Mucosa of stomach (tissue), 1 donor: Measurements from ENCODE around the gene SEC16A.

Experiments used
- H3K27me3 ChIP-seq: one replicate; pipeline ENCODE4 v1.7.0; 2013; ENCODE audit warnings: mild to moderate bottlenecking, low read length; ENCODE audit not compliant: control insufficient read depth, insufficient read depth
- H3K36me3 ChIP-seq: one replicate; pipeline ENCODE4 v1.7.0; 2013; ENCODE audit warnings: low read length; ENCODE audit not compliant: control insufficient read depth, insufficient read depth
- H3K4me1 ChIP-seq: one replicate; pipeline ENCODE4 v1.7.0; 2013; ENCODE audit warnings: mild to moderate bottlenecking, low read length; ENCODE audit not compliant: control insufficient read depth, insufficient read depth
- H3K4me3 ChIP-seq: one replicate; pipeline ENCODE4 v1.7.0; 2013; ENCODE audit warnings: low read length
- H3K9ac ChIP-seq: one replicate; pipeline ENCODE4 v1.7.0; 2013; ENCODE audit warnings: mild to moderate bottlenecking, low read length, moderate library complexity
- H3K9me3 ChIP-seq: one replicate; pipeline ENCODE4 v1.7.0; 2013; ENCODE audit warnings: mild to moderate bottlenecking, low read length, moderate library complexity; ENCODE audit not compliant: control insufficient read depth
- donor health status: Pancreatic carcinoma.

SEC16A gene

GRCh38 chr9:136514022-136514714 is 31.3 kb upstream of the SEC16A start:
- H3K36me3 ChIP-seq = no peaks in the 10 kb centered on the region
- H3K9me3 ChIP-seq = no peaks in the 10 kb centered on the region
- H3K4me3 ChIP-seq = no peak overlapping the region
- H3K27me3 ChIP-seq = no peaks in the 10 kb centered on the region
- no peaks in the 10 kb centered on the region for H3K4me1 ChIP-seq
- H3K9ac ChIP-seq = no peak overlapping the region

GRCh38 chr9:136513191-136513590 is 30.4 kb upstream of the SEC16A start:
- Histone ChIP-seq H3K4me3 (no peak overlapping the region), H3K9ac (no peak overlapping the region), H3K36me3 (no peaks in the 10 kb centered on the region), H3K4me1 (no peaks in the 10 kb centered on the region), H3K27me3 (no peaks in the 10 kb centered on the region), H3K9me3 (no peaks in the 10 kb centered on the region)

GRCh38 chr9:136512651-136513071 is 29.8 kb upstream of the SEC16A start:
- no peaks in the 10 kb centered on the region for H3K27me3 ChIP-seq
- H3K9ac ChIP-seq = no peak overlapping the region
- no peak overlapping the region for H3K4me3 ChIP-seq
- H3K9me3 ChIP-seq = no peaks in the 10 kb centered on the region
- H3K4me1 ChIP-seq = no peaks in the 10 kb centered on the region
- no peaks in the 10 kb centered on the region for H3K36me3 ChIP-seq

GRCh38 chr9:136511670-136512592 is 29.1 kb upstream of the SEC16A start:
- Histone ChIP-seq H3K27me3 (no peaks in the 10 kb centered on the region), H3K9me3 (no peaks in the 10 kb centered on the region), H3K4me3 (no peak overlapping the region), H3K9ac (no peak overlapping the region), H3K4me1 (no peaks in the 10 kb centered on the region), H3K36me3 (no peaks in the 10 kb centered on the region)

GRCh38 chr9:136511144-136511669 is 28.4 kb upstream of the SEC16A start:
- no peak overlapping the region for H3K4me3 ChIP-seq
- H3K36me3 ChIP-seq = no peaks in the 10 kb centered on the region
- H3K9ac ChIP-seq = no peak overlapping the region
- H3K27me3 ChIP-seq = no peaks in the 10 kb centered on the region
- H3K9me3 ChIP-seq = no peaks in the 10 kb centered on the region
- no peaks in the 10 kb centered on the region for H3K4me1 ChIP-seq

- no peak overlapping the region for H3K9ac ChIP-seq
- H3K36me3 ChIP-seq = no peaks in the 10 kb centered on the region
- no peaks in the 10 kb centered on the region for H3K9me3 ChIP-seq
Measured at GRCh38 chr9:136510561-136510960, 27.7 kb upstream of the SEC16A start.

GRCh38 chr9:136509549-136509948 is 26.7 kb upstream of the SEC16A start:
- H3K4me1 ChIP-seq = no peaks in the 10 kb centered on the region
- no peaks in the 10 kb centered on the region for H3K36me3 ChIP-seq
- H3K9me3 ChIP-seq = no peaks in the 10 kb centered on the region
- no peak overlapping the region for H3K9ac ChIP-seq
- no peaks in the 10 kb centered on the region for H3K27me3 ChIP-seq
- no peak overlapping the region for H3K4me3 ChIP-seq

More at GRCh38 chr9:136510561-136510960, 27.7 kb upstream of the SEC16A start:
- no peaks in the 10 kb centered on the region for H3K4me1 ChIP-seq
- H3K4me3 ChIP-seq = no peak overlapping the region
- H3K27me3 ChIP-seq = no peaks in the 10 kb centered on the region

- Histone ChIP-seq H3K36me3 (no peaks in the 10 kb centered on the region), H3K9me3 (no peaks in the 10 kb centered on the region), H3K27me3 (no peaks in the 10 kb centered on the region), H3K9ac (no peak overlapping the region), H3K4me3 (no peak overlapping the region), H3K4me1 (no peaks in the 10 kb centered on the region)
Measured at GRCh38 chr9:136508729-136509500, 26.1 kb upstream of the SEC16A start.

GRCh38 chr9:136507992-136508375 is 25.1 kb upstream of the SEC16A start:
- Histone ChIP-seq H3K36me3 (no peaks in the 10 kb centered on the region), H3K4me1 (no peaks in the 10 kb centered on the region), H3K9ac (no peak overlapping the region), H3K27me3 (no peaks in the 10 kb centered on the region), H3K4me3 (no peak overlapping the region), H3K9me3 (no peaks in the 10 kb centered on the region)

GRCh38 chr9:136507221-136507991 is 24.6 kb upstream of the SEC16A start:
- Histone ChIP-seq H3K4me3 (no peak overlapping the region), H3K4me1 (no peaks in the 10 kb centered on the region), H3K36me3 (no peaks in the 10 kb centered on the region), H3K9ac (no peak overlapping the region), H3K27me3 (no peaks in the 10 kb centered on the region), H3K9me3 (no peaks in the 10 kb centered on the region)

- Histone ChIP-seq H3K4me3 (no peak overlapping the region), H3K4me1 (no peaks in the 10 kb centered on the region), H3K9me3 (no peaks in the 10 kb centered on the region), H3K9ac (no peak overlapping the region), H3K27me3 (no peaks in the 10 kb centered on the region), H3K36me3 (no peaks in the 10 kb centered on the region)
Measured at GRCh38 chr9:136506425-136506824, 23.6 kb upstream of the SEC16A start.
